Stimulated activated CD8-positive, alpha-beta memory T cell treated with anti-CD3 and anti-CD28 coated beads, Interleukin-7, amount 100 ng/mL, for 24 hours (primary cell): ENCODE measurements around the gene RMND5A.

Experiments
- DNase-seq: peaks from one replicate; pipeline ENCODE4 v3.0.0-alpha.2; 2020; ENCODE audit warnings: low read depth

RMND5A gene

DNA sequence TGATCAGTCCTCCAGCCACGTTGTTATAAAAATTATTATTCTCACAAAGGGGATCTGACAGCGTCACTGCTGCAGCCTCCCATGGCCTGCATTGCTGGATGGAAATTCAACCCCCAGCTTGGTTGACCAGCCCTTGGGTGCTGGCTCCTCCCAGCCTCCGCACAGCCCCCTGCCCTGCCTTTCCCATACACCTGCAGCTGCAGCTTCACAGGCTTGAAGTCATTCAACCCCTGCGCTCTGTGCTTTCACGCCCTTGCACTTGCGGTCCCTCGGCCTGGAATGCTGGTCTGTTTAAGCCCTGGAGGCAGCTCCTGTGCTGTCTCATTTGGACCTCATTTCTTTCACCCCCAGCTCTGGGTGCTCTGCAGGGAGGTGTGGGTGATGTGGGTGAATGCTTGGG, 71.5 kb downstream of the RMND5A start:
- DNase-seq: no peak

DNA sequence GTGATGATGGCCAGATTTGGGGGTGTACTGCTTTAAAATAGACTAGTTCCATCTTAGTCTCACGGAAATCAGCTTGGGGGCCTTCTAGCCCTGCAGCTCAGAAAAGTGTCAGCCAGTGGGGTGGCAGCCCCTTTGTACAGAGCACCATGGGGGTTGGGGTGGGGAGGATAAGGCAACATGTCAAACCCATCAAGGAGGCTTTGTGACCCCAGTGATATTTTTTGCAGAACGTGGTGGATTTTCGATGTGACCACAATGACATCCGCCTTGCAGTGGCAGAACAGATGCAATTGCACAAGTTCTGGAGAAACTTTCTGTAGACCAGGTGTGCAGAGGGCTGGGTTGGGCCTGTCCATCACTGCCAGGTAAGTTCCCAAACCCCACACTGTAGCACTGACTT, 73.7 kb downstream of the RMND5A start:
- no peak for DNase-seq

DNA sequence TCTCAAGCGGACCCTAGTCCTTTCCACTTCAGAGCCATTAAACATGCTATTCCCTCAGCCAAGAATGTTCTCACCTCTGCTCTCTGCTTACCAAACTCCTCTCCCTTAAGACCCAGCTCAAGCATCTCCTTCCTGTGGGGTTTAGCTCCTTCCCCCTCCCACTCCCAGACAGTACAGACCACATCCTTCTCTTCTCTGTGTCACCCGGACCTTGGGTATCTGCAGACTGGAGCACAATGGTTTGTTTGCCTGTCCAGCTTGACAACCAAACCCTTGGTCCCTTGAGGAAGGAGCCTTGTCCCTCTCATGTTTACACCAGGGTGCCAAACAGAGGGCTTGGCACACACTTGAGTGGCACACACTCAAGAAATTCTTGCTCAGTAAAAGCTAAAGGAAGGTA, 74.8 kb downstream of the RMND5A start:
- DNase-seq: no peak

DNA sequence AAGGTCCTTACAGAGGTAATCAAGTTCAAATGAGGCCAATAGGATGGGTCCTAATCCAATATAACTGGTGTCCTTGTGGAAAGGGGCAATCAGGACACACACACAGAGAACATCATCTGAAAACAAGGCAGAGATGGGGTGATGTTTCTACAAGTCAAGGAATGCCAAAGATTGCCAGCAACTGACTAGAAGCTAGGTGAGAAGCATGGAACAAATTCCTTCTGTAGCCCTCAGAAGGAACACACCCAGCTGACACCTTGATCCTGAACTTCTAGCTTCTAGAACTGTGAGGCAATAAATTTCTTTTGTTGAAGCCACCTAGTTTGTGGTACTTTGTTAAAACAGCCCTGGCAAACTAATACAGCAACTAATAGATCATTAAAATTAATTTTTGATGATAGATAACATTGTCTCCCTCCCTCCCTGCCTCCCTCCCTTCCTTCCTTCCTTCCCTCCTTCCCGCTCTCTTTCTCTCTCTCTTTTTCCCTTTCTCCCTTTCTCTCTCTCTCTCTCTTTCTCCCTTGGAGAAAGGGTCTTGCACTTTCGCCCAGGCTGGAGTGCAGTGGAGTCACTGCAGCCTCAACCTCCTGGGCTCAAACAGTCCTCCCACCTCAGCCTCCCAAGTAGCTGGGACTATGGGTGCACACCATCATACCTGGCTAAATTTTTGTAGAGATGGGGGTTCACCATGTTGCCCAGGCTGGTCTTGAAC, 80.9 kb downstream of the RMND5A start:
- DNase-seq: no peak

DNA sequence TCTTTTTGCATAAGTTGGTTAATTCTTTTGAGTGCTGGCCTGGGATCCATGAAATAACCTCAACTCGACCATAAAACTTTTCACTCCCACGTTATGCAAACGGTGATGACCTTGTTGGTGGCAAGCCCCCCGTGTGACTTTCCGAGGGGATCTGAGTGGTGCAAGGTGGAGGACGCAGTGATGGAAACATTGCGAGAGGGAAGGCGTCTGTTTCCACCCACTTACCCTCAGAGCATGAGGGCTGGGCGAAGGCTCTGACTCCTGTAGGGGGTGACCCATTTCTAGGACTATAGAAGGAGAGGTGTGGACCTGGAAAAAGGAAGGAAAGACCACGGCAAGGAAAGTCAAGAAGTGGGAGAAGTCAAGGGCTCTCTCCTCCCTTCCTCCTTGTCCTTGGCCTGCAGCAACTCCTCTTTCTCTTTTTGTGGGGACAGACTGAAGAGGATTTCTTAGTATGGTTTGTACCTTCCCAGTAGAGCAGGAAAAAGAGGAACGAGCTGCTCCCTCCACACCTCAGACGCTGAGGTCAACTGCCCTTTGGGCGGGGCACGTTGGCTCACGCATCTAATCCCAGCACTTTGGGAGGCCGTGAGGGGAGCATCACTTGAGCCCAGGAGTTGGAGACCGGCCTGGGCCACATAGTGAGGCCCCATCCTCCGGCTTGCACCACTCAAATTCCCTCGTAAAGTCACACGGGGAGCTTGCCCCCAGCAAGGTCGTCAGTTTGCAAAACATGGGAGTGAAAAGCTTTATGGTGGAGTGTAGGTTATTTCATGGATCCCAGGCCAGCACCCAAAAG, 86.2 kb downstream of the RMND5A start:
- no peak for DNase-seq

DNA sequence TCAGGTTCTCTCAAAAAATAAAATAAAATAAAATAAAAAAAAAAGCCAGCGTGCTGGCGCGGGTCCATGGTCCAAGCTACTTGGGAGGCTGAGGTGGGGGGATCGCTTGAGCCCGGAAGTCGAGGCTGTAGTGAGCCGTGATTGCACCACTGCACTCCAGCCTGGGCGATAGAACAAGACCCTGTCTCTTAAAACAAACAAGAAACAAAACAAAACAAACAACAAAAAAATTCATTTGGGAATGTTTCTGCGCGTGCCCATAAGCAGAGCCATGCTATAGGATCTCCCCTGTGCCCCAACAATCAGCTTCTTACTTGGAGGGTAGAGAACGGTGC, 87.0 kb downstream of the RMND5A start:
- no peak for DNase-seq

DNA sequence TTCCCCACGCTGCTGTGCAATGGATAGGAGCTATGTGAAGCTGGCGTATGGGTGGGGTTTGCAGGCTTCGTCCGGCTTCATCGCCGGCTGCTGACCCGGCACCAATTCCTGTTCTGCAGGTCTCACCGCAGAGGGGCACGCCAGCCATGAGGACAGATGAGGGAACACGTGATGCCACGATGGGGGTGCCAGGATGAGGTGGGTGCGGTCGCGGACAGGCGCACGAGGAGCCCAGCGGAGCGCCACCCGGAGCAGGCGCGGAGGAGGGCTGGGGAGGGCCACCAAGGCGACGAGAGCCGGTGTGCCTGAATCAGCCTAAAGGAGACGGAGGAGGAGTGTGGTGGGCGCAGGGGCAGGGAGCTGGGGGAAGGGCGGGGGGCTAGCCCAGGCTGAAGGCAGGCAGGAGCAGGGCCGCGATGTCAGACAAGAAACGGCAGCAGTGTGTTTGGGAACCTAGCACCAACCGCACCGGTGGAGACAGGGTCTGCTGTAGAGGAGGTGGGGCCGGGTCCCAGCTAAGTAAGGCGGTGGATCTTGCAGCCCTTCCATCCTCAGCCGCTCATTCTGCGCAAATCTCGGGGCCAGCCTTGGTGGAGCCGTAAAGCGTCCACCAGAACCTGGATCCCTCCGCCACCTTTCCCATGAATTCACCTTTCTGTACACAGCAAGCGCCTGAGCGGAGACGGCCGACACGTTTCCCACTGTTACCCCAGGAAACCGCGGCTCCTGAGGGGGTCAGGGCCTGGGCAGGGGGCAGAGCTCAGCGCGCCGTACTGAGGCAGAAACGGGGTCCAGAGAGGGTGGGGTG, 87.6 kb downstream of the RMND5A start:
- no peak for DNase-seq

DNA sequence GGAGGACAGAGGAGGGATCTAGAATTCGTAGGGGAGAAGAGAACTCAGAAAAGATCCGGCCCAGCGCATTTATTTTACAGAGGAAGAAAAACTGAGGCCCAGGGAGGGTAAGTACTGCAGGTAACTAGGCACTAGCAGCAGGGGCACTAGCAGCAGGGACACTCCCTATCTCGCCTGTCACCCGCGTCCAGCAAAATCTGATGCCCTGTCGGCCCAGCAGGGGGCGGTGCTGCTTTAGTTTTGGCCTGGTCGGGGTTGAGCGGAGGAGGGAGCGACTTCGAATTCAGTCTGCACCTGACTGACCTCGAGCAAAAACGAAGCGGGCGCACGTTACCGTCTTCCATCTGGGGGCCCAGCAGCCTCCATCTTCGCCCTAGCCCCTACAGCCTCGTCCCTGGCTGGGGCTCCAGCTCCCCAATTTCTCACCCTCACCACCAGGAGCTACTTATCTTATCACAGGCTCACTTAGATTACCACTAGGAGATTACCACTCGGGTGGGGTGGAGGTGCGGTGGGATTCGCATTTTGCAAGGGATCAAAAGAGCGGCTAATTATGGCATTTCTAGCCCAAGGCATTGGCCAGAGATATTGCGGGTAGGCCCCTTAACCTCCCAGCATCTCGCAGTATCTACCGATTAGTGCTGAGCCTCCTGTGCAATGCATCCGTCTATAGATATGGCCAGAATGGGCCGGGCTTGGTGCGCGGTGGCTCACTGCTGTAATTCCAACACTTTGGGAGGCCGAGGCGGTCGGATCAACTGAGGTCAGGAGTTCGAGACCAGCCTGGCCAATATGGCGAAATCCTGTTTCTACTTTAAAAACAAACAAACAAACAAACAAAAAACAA, 88.4 kb downstream of the RMND5A start:
- peak; percentile 87 for DNase-seq

DNA sequence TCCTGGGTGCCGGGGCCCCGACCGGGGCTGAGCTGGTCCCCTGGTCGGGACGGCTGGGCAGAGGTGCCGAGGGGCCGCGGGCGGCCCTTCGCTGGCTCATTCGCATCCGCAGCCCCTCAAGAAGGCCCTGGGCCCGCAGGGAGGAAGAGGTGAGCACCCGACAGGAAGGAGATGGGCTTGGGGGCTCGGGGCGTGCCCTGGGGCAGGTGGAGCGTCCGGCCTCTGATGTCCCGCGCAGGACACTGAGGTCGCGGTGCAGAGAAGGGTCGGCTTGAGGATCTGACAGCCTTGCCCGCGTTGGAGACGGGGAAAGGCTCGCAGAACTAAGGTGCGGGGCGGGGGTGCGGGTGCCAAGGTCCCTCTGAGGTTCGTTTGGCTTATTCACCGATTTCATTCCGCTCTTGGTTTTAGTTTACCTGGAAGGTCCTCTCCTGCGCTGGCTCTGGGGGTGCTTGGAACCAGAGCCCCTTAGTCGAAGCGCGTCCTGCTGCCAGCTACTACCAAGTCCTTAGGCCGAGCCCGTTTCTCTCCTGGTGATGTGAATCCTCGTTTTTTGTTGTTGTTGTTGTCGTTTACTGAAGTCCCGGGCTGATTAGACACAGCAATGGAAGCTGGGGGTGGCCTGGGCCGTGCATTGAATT, 89.5 kb downstream of the RMND5A start:
- DNase-seq: no peak

DNA sequence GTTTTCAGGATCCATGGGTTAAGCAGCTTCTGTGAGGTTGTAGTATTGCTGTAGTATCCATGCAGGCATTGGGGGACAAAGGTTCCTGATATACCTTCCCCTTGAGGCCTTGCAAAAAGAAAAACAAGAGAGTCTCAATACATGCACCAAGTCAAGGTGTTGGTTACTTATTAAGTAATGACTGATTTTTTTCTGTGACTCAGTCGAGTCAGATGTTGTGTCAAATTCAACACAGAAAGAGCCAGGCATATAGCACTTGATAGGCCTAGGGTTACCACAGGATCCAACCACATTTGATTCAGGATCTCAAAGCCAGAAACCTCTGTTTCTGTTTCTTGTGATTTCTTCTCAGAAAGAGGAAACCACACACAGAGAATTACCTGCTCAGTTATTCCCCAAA, 95.5 kb downstream of the RMND5A start:
- no peak for DNase-seq

DNA sequence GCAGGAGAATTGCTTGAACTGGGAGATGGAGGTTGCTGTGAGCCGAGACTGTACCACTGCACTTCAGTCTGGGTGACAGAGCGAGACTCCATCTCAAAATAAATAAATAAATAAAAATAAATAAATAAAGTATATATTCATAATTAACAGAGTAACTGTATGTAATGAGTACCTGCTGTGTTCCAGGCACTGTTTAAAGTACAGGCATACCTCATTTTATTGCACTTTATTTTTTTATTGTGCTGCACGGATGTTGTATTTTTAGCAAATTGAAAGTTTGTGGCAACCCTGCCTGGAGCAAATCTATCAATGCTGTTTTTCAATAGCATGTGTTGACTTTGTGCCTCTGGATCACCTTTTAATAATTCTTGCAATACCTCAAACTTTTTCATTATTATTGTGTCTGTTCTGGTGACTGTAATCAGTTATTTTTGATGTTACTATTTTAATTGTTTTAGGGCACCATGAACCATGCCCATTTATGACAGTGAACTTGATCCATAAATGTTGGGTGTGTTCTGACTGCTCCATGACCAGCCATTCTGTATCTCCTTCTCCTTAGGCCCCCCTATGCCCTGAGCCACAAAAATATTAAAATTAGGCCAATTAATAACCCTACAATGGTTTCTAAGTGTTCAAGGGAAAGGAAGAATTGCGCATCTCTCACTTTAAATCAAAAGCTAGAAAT, 98.2 kb downstream of the RMND5A start:
- DNase-seq: no peak

DNA sequence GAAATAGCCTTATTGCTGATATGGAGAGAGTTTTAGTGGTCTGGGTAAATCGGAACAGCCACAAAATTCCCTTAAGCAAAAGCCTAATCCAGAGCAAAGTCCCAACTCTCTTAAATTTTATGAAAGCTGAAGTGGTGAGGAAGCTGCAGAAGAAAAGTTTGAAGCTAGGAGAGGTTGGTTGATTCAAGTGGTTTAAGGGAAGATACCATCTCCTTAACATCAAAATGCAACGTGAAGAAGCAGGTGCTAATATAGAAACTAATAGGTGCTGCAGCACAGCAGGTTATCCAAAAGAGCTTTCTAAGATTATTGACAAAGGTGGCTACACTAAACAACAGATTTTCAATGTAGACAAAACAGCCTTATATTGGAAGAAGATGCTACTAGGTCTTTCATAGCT, 98.9 kb downstream of the RMND5A start:
- no peak for DNase-seq

DNA sequence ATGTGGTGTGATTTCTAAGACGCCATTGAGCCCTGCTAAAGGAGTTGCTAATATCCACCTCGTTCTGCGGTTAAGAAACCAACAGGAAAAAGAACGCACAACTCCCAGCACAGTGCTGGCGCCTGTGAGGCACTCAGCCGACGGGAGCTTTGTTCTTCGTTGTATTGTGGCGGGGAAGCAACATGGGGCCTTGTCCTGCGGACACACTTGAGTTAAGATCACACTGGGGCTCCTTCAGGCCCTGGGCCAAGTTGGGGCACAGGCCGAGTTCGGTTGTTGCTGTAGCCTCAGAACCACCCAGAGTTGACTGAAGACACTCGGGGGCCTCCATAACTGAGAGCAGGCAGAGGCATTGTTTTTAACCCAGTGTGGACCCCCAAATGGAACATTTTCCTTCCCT, 101.2 kb downstream of the RMND5A start:
- no peak for DNase-seq

DNA sequence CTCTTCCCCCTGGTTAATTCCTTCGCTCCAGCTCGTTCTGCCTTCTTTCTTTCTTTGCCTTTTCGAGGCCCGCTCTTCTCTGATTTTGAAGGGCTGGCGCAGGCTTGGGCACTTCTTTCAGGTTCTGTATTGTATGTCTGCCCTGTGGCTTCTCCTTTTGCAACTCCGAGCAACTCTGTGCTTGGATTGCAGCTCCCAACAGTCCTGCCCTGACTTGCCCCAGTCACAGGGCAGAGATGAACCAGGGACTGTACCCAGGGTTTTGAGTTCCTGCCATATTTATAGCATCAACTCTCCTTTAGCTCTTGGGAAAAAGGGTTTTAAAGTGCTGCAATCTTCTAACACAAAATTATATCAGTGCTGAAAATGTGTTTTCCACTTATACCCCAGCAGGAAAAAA, 101.8 kb downstream of the RMND5A start:
- no peak for DNase-seq

DNA sequence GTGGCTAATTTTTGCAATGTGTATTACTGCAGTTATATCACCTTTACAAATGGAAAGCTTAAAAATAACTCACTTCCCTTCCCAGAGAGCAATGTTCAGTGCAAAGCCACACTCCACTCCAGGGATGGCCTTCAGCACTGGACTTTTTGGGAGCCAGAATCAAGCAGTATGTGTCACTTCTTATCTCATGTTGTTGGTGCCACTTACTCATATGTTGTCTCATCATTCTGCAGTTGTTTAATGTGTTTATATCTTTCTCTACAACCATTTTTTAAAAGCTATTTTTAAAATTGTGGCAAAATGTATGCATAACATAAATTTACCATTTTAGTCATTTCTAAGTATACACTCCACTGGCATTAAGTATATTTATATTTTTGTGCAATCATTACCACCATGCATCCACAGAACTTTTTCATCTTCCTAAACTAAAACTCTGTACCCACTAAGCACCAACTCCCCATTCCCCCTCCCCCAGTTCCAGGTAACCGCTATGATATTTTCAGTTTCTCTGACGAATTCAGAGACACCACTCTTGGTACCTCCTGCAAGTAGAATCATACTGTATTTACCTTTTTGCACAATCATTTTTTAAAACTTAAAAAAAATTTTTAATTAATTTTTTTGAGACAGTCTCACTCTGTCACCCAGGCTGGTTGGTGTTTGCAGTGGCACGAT, 102.7 kb downstream of the RMND5A start:
- DNase-seq: no peak

DNA sequence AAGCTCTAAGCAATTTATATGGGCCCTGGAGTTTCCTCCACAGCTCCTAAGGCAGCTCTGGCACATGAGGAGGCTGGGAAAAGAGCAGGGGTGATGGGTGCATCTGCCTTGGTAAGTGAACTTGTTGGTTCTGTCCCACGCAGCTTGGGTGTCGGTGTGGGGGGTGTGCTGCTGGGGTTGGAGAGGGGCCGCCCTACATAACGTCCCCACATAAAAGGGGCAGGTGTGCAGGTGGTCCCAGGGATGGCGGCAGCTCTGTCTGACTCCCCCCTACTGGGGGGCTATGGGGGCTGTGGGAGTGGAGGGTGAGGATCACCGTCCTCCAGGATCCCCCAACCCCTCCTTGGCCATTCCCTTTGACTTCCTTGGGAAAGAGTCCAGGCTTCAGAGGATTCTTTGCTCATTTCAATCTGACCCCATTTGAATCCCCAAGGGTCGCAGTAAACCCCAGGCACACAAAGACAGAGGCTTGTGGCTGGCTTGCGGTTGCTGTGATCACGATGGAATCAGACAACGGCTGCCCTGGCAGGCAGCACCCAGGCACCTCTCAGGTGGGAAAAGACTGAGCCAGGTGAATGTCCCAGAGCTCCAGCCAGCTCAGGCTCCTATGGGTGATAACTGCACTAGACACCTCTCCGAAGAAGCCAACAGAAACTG, 105.1 kb downstream of the RMND5A start:
- no peak for DNase-seq

DNA sequence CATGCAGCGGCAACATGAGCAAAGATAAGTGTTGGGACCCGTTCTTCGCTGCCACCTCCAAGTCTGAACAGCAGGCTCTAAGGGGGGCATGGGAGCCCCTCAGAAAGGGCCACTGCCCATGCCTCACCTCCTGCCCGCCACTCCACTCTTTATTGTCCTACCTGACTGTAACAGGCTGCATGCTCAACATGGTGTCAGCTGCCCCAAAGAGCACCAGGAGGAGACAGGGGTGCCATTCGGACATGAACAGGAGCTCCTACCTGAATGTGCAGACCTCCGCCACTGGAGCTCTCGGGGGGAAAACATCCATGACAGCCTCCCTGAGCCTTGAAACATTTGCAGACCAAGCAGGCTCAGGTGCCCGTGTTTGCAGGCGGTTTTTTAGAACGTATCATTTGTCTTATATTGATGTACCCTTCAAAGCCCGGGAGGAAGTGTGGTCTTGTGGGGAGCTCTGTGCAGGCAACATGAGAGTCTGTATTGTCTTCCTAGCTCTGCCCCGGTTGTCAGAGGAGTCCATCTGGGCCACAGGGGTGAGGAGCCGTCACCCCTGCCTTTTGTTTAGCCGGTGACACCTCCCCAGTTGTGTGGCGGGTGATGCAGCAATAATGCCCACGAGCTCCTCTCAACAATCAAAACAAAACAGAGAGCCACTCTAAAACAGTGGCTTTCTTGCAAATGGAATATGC, 105.7 kb downstream of the RMND5A start:
- DNase-seq: no peak

DNA sequence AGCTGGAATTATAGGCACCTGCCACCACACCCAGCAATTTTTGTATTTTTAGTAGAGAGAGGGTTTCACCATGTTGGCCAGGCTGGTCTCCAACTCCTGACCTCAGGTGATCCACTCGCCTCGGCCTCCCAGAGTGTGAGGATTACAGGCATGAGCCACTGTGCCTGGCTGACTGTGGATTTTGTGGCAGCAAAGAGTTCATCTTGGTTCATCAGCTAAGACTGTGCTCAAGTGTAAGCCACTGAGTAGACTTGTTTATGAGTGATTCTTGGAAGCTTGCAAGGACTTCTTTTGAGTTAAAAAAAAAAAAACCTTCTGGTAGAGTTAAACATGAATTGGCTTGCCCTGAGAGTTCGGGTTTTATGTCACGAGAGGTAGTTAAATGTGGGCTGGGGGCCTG, 106.9 kb downstream of the RMND5A start:
- no peak for DNase-seq
